Thyroid gland (tissue), 4 donors: Measurements from ENCODE around the gene GAS2L1. TPM values are rescaled to one million over a fixed set of nuclear protein-coding genes. Genes with fewer than 3 reads are reported as not detected.

Experiments used
- DNase-seq, 2 donors: peaks; one replicate each; pipeline ENCODE4 v3.0.0-alpha.2; 2019
- H3K27ac ChIP-seq, 3 donors: fragments of 200-600 bp; sonication (generic); 1 replicate in 2 of 3; 2 replicates in 1 of 3; pipeline ENCODE4 v1.5.1; 2016 to 2019; ENCODE audit warnings: mild to moderate bottlenecking in 1 of 3, moderate library complexity in 1 of 3
- H3K27me3 ChIP-seq: fragments of 200-600 bp; sonication (generic); one replicate; pipeline ENCODE4 v1.5.1; 2019
- H3K36me3 ChIP-seq, 2 donors: fragments of 200-600 bp; sonication (generic); one replicate each; pipeline ENCODE4 v1.5.1; 2016 to 2019
- H3K4me1 ChIP-seq, 2 donors: fragments of 200-600 bp; sonication (generic); one replicate each; pipeline ENCODE4 v1.5.1; 2017 to 2019
- H3K4me3 ChIP-seq, 3 donors: fragments of 200-600 bp; sonication (generic); replicated peaks in 1 of 3; 1 replicate in 2 of 3; 2 replicates in 1 of 3; pipeline ENCODE4 v1.5.1; 2016; ENCODE audit warnings: mild to moderate bottlenecking in 1 of 3
- H3K9me3 ChIP-seq: fragments of 200-600 bp; sonication (generic); one replicate; pipeline ENCODE4 v1.5.1; 2017
- CTCF ChIP-seq, 6 experiments: fragments of 200-600 bp in 3 of 6; fragments of 450-650 bp in 3 of 6; sonication (generic) in 3 of 6; IDR thresholded peaks; one replicate each; pipeline ENCODE4 v1.5.1; 2016 to 2019; ENCODE audit warnings: antibody characterized with exemption in 6 of 6, mild to moderate bottlenecking in 2 of 6, inconsistent platforms in 1 of 6, moderate library complexity in 1 of 6
- POLR2A ChIP-seq, 2 donors: fragments of 450-650 bp; IDR thresholded peaks; one replicate each; pipeline ENCODE4 v1.6.1; 2017; ENCODE audit warnings: antibody characterized with exemption in 2 of 2, mild to moderate bottlenecking in 2 of 2, moderate library complexity in 1 of 2
- WGBS, 2 donors: methylation state at CpG; one replicate each; pipeline ENCODE4 v1.1.5; 2017; 5-methylcytosine and 5-hydroxymethylcytosine counted together
- intact Hi-C: fragments of 100-400 bp; cut with DNase I; formaldehyde crosslinking; loops from one replicate; pipeline ENCODE4 v1.15.1; 2023
- total RNA-seq, 4 donors: library from RNA; depleted of rRNA; stranded (reverse); fragments of >200 nt; gene quantifications; one replicate each; pipeline ENCODE4 v1.2.3, GENCODE V29; 2016

Gene GAS2L1
- total RNA-seq, 4 donors from 2014 or later, result 9.3 to 22.2 (median 15.7) TPM

GRCh38 chr22:29336751-29337490 is 30.5 kb downstream of the GAS2L1 start:
- no peaks in the 10 kb centered on the region for H3K9me3 ChIP-seq
- no peak overlapping the region for H3K27ac ChIP-seq
- H3K4me1 ChIP-seq, result peaks cover 0 to under 1% of the 10 kb centered on the region in 2 donors
- H3K27me3 ChIP-seq, result no peaks in the 10 kb centered on the region
- no peak for DNase-seq
- TF ChIP-seq POLR2A (IDR thresholded peaks at IDR 0.05) (no peak), CTCF (IDR thresholded peaks at IDR 0.05) (no peak)
- WGBS, 2 donors, result 88 to 92% methylated on average over 14 of the region's 14 CpGs
- intact Hi-C loops, result no loop called here
- H3K4me3 ChIP-seq, result no peak overlapping the region
- peaks cover 44 to 66% of the 10 kb centered on the region in 2 donors for H3K36me3 ChIP-seq

GRCh38 chr22:29337631-29338284 is 31.3 kb downstream of the GAS2L1 start:
- Histone ChIP-seq H3K36me3 (peaks cover 44 to 65% of the 10 kb centered on the region in 2 donors), H3K27me3 (no peaks in the 10 kb centered on the region), H3K4me3 (no peak overlapping the region), H3K9me3 (no peaks in the 10 kb centered on the region), H3K27ac (no peak overlapping the region), H3K4me1 (peaks cover 7 to 9% of the 10 kb centered on the region in 2 donors)
- intact Hi-C loops, result no loop called here
- DNase-seq, result no peak
- 85 to 93% methylated on average over 10 to 12 of the region's 12 CpGs for WGBS, 2 donors
- no peak for TF ChIP-seq CTCF (IDR thresholded peaks at IDR 0.05)
- no peak for TF ChIP-seq POLR2A (IDR thresholded peaks at IDR 0.05)

- H3K4me1 ChIP-seq, result peaks cover 14 to 15% of the 10 kb centered on the region in 2 donors
- H3K27me3 ChIP-seq, result no peaks in the 10 kb centered on the region
- H3K36me3 ChIP-seq, result peaks cover 41 to 61% of the 10 kb centered on the region in 2 donors
- 97 to 98% methylated on average over 6 of the region's 6 CpGs for WGBS, 2 donors
- H3K4me3 ChIP-seq, result no peak overlapping the region
- H3K27ac ChIP-seq, result no peak overlapping the region
- DNase-seq, result no peak
- intact Hi-C loops, result no loop called here
- TF ChIP-seq POLR2A (IDR thresholded peaks at IDR 0.05) (no peak), CTCF (IDR thresholded peaks at IDR 0.05) (no peak)
- no peaks in the 10 kb centered on the region for H3K9me3 ChIP-seq
Observed at GRCh38 chr22:29338398-29338797, 31.9 kb downstream of the GAS2L1 start.

GRCh38 chr22:29339381-29340235 is 33.2 kb downstream of the GAS2L1 start:
- Histone ChIP-seq H3K27ac (no peak overlapping the region), H3K4me1 (peaks cover 20 to 25% of the 10 kb centered on the region in 2 donors), H3K36me3 (peaks cover 41 to 54% of the 10 kb centered on the region in 2 donors), H3K9me3 (no peaks in the 10 kb centered on the region), H3K27me3 (no peaks in the 10 kb centered on the region), H3K4me3 (no peak overlapping the region)
- no peak for DNase-seq
- WGBS, 2 donors, result 94 to 98% methylated on average over 22 to 23 of the region's 23 CpGs
- no peak for TF ChIP-seq CTCF (IDR thresholded peaks at IDR 0.05)
- no peak for TF ChIP-seq POLR2A (IDR thresholded peaks at IDR 0.05)
- intact Hi-C loops, result no loop called here
